ENCODE measurements around the gene TNS1.

Gene TNS1

DNA sequence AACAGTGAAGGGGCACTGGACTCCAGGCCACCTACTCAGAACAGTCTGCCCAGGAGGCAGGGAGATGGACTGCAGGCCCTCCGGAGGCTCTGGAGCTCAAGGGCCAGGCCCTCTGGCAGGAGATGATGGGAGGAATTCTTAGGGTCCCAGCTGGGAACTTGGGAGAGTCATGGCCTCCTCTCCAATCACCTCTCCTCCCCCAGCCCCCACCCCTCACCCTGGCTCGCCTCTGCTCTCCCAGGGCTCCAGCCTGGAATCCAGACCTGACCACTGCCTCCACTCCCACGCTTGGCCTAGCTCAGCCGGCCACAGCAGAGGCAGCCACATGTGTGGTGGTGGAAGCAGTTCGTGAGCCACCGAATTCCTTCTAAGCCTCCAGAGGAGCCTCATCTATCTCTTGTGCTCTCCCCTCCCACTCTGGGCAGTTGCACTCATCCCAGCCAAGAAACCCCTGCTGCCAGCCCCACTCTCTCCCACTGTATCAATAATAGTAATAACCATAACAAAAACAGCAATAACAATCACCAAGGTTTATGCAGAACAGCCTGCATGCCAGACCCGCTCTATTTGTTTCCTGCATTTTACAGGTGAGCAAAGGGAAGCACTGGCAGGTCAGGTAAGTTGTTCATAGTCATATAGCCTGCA, 67.4 kb downstream of the TNS1 start:
- no peak overlapping the region for H3K4me2 ChIP-seq (ENCODE audit: low read depth, low read length, poor library complexity, severe bottlenecking)
- no peaks in the 10 kb centered on the region for H3F3A ChIP-seq (ENCODE audit: low read depth)
- H3K27me3 ChIP-seq (ENCODE audit: insufficient read depth, low read length, poor library complexity, severe bottlenecking), result no peaks in the 10 kb centered on the region
- no peaks in the 10 kb centered on the region for H3K36me3 ChIP-seq (ENCODE audit: insufficient read depth, low read length)
- TF ChIP-seq, protein P1, sequence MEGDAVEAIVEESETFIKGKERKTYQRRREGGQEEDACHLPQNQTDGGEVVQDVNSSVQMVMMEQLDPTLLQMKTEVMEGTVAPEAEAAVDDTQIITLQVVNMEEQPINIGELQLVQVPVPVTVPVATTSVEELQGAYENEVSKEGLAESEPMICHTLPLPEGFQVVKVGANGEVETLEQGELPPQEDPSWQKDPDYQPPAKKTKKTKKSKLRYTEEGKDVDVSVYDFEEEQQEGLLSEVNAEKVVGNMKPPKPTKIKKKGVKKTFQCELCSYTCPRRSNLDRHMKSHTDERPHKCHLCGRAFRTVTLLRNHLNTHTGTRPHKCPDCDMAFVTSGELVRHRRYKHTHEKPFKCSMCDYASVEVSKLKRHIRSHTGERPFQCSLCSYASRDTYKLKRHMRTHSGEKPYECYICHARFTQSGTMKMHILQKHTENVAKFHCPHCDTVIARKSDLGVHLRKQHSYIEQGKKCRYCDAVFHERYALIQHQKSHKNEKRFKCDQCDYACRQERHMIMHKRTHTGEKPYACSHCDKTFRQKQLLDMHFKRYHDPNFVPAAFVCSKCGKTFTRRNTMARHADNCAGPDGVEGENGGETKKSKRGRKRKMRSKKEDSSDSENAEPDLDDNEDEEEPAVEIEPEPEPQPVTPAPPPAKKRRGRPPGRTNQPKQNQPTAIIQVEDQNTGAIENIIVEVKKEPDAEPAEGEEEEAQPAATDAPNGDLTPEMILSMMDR (conservative IDR thresholded peaks at IDR 0.05; ENCODE audit: low read length), result no peak
- TF ChIP-seq EZH2phosphoT487 (IDR thresholded peaks at IDR 0.05; ENCODE audit: borderline replicate concordance), result no peak
- no peaks in the 10 kb centered on the region for H3K9me3 ChIP-seq (ENCODE audit: insufficient read depth, low read depth, low read length)
- no peaks in the 10 kb centered on the region for H3K9me2 ChIP-seq (replicated peaks; ENCODE audit: low read depth, low read length)
- no peak overlapping the region for H2AFZ ChIP-seq (ENCODE audit: low read length)
- H3K4me1 ChIP-seq (ENCODE audit: insufficient read depth, low read length, poor library complexity, severe bottlenecking), result peaks cover 5% of the 10 kb centered on the region
- no peak overlapping the region for H3K9ac ChIP-seq (ENCODE audit: low read depth, low read length, poor library complexity, severe bottlenecking)
- no peaks in the 10 kb centered on the region for H3K79me2 ChIP-seq (ENCODE audit: insufficient read depth, low read length)
- H4K20me1 ChIP-seq (ENCODE audit: insufficient read depth, low read length, poor library complexity, severe bottlenecking), result no peaks in the 10 kb centered on the region
- no peak overlapping the region for H3K4me3 ChIP-seq (ENCODE audit: low read length, poor library complexity, severe bottlenecking)

DNA sequence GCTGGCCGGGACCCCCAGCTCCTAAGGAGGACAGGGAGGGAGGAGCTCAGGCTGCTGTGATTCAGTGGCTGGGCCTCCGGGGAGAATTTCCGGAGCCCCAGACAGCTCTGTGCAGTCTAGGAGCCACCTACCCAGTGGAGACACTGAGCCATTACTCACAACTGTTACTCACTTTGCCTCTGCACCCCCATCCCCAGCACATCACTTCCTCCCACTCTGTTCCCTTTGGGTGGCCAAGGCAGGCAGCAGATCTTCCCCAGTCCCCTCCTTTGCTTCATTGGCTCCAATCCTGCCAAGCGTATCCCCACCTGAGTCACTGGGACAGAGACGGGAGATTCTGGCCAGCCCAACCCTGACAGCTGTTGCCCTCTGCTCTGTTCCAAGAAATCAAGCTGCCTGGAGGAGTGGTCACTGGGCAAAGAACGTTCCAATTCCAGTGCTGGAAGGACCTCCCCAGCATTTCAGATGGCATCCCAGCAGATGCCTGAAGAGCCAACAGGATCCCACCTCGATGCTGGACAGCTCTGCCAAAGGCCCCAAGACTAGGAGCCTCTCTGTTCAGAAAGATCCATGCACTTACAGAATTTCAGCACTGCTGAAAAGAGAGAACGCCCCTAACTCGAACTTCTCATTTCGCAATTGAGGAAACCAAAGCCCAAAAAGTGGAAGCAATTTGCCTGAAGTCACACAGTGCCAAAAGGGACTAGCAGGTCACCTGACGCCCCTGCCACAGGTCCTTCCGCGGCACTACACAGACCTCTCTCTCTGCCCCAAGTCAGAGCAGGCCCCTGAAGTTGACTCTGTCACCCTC, 68.3 kb downstream of the TNS1 start:
- Histone ChIP-seq H3K27me3 (ENCODE audit: insufficient read depth, low read length, poor library complexity, severe bottlenecking) (no peaks in the 10 kb centered on the region), H3F3A (ENCODE audit: low read depth) (no peaks in the 10 kb centered on the region), H2AFZ (ENCODE audit: low read length) (no peak overlapping the region), H3K9me3 (ENCODE audit: insufficient read depth, low read depth, low read length) (no peaks in the 10 kb centered on the region), H3K4me1 (ENCODE audit: insufficient read depth, low read length, poor library complexity, severe bottlenecking) (peaks cover 5% of the 10 kb centered on the region), H4K20me1 (ENCODE audit: insufficient read depth, low read length, poor library complexity, severe bottlenecking) (no peaks in the 10 kb centered on the region), H3K4me3 (ENCODE audit: low read length, poor library complexity, severe bottlenecking) (no peak overlapping the region), H3K36me3 (ENCODE audit: insufficient read depth, low read length) (no peaks in the 10 kb centered on the region), H3K4me2 (ENCODE audit: low read depth, low read length, poor library complexity, severe bottlenecking) (no peak overlapping the region), H3K9ac (ENCODE audit: low read depth, low read length, poor library complexity, severe bottlenecking) (no peak overlapping the region), H3K9me2 (replicated peaks; ENCODE audit: low read depth, low read length) (no peaks in the 10 kb centered on the region), H3K79me2 (ENCODE audit: insufficient read depth, low read length) (no peaks in the 10 kb centered on the region)
- TF ChIP-seq, protein P1 (conservative IDR thresholded peaks at IDR 0.05; ENCODE audit: low read length), result no peak
- no peak for TF ChIP-seq EZH2phosphoT487 (IDR thresholded peaks at IDR 0.05; ENCODE audit: borderline replicate concordance)

DNA sequence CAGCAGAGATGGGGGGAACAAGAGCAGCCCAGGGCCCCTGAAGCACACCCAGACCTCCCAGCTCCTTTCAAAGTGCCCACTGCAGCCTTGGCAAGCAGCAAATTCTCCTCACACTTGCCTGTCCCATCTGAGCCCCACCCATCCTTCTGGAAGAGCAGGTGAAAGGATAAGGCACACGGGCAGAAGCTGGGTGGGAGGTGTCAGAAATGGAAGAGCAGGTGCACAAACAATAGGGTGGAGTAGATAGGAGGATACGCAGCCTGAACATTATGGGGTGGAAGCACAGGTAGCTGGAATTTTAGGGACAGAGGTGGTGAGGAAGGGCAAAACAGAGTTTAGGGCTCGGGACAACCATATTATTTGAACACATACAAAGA, 69.2 kb downstream of the TNS1 start:
- H4K20me1 ChIP-seq (ENCODE audit: insufficient read depth, low read length, poor library complexity, severe bottlenecking), result no peaks in the 10 kb centered on the region
- no peaks in the 10 kb centered on the region for H3K27me3 ChIP-seq (ENCODE audit: insufficient read depth, low read length, poor library complexity, severe bottlenecking)
- no peaks in the 10 kb centered on the region for H3F3A ChIP-seq (ENCODE audit: low read depth)
- TF ChIP-seq, protein P1 (conservative IDR thresholded peaks at IDR 0.05; ENCODE audit: low read length), result no peak
- no peak for TF ChIP-seq EZH2phosphoT487 (IDR thresholded peaks at IDR 0.05; ENCODE audit: borderline replicate concordance)
- no peaks in the 10 kb centered on the region for H3K79me2 ChIP-seq (ENCODE audit: insufficient read depth, low read length)
- peaks cover 9% of the 10 kb centered on the region for H3K4me1 ChIP-seq (ENCODE audit: insufficient read depth, low read length, poor library complexity, severe bottlenecking)
- H3K9me2 ChIP-seq (replicated peaks; ENCODE audit: low read depth, low read length), result no peaks in the 10 kb centered on the region
- no peak overlapping the region for H3K4me2 ChIP-seq (ENCODE audit: low read depth, low read length, poor library complexity, severe bottlenecking)
- no peak overlapping the region for H3K4me3 ChIP-seq (ENCODE audit: low read length, poor library complexity, severe bottlenecking)
- H3K9me3 ChIP-seq (ENCODE audit: insufficient read depth, low read depth, low read length), result no peaks in the 10 kb centered on the region
- no peak overlapping the region for H3K9ac ChIP-seq (ENCODE audit: low read depth, low read length, poor library complexity, severe bottlenecking)
- no peaks in the 10 kb centered on the region for H3K36me3 ChIP-seq (ENCODE audit: insufficient read depth, low read length)
- H2AFZ ChIP-seq (ENCODE audit: low read length), result no peak overlapping the region

All from Loucy (cell line).